Natural killer cell (primary cell): ENCODE measurements around the gene AP2B1. TPM values are rescaled to one million over a fixed set of nuclear protein-coding genes. Genes with fewer than 3 reads are reported as not detected.

Experiments
- ATAC-seq, 3 donors: fragments of 150-1000 bp in 2 of 3; fragments of 200-7000 bp in 1 of 3; cut with Tn5 transposase; 1 replicate in 1 of 3; 2 replicates in 2 of 3; pipeline ENCODE4 v1.10.0; 2021; ENCODE audit warnings: mild to moderate bottlenecking in 2 of 3, moderate library complexity in 2 of 3
- DNase-seq, 2 donors: peaks; one replicate each; pipeline versions ENCODE4 v3.0.0 to v3.0.0-alpha.2; 2013 to 2021; ENCODE audit warnings: mixed read lengths in 1 of 2
- H3K27ac ChIP-seq: one replicate; pipeline ENCODE4 v1.5.1; 2013; ENCODE audit warnings: mild to moderate bottlenecking, low read length
- H3K27me3 ChIP-seq: one replicate; pipeline ENCODE4 v1.6.1; 2013; ENCODE audit warnings: low read length; ENCODE audit not compliant: control insufficient read depth, insufficient read depth
- H3K36me3 ChIP-seq: one replicate; pipeline ENCODE4 v1.6.1; 2013; ENCODE audit warnings: low read length; ENCODE audit not compliant: control insufficient read depth, insufficient read depth
- H3K4me1 ChIP-seq: one replicate; pipeline ENCODE4 v1.6.1; 2013; ENCODE audit warnings: low read length; ENCODE audit not compliant: control insufficient read depth, insufficient read depth
- H3K4me3 ChIP-seq: one replicate; pipeline ENCODE4 v1.5.1; 2013; ENCODE audit warnings: low read length
- H3K9me3 ChIP-seq: one replicate; pipeline ENCODE4 v1.6.1; 2013; ENCODE audit warnings: low read length; ENCODE audit not compliant: control insufficient read depth, insufficient read depth
- H3K27ac Mint-ChIP-seq, 2 donors: one replicate each; pipeline ENCODE4 v1.8.0; 2022; ENCODE audit warnings: mild to moderate bottlenecking in 2 of 2, mixed read lengths in 2 of 2, moderate library complexity in 1 of 2
- H3K27me3 Mint-ChIP-seq, 2 donors: one replicate each; pipeline ENCODE4 v1.8.0; 2022; ENCODE audit warnings: low read depth in 2 of 2, mixed read lengths in 2 of 2
- H3K36me3 Mint-ChIP-seq: one replicate; pipeline ENCODE4 v1.8.0; 2022; ENCODE audit warnings: mixed read lengths
- H3K4me1 Mint-ChIP-seq, 2 donors: one replicate each; pipeline ENCODE4 v1.8.0; 2022; ENCODE audit warnings: mixed read lengths in 2 of 2
- H3K4me3 Mint-ChIP-seq: one replicate; pipeline ENCODE4 v1.8.0; 2022; ENCODE audit warnings: mild to moderate bottlenecking, moderate library complexity, mixed read lengths
- H3K9me3 Mint-ChIP-seq, 2 donors: one replicate each; pipeline ENCODE4 v1.8.0; 2022; ENCODE audit warnings: mixed read lengths in 2 of 2
- WGBS: methylation state at CpG from one replicate; pipeline ENCODE4 v1.1.7; 2013; ENCODE audit warnings: missing lambda C conversion rate; ENCODE audit not compliant: insufficient coverage; 5-methylcytosine and 5-hydroxymethylcytosine counted together
- intact Hi-C: fragments of 100-400 bp; cut with micrococcal nuclease; formaldehyde crosslinking; loops from one replicate; pipeline ENCODE4 v1.14.2; 2022
- total RNA-seq, 4 donors: library from RNA; stranded (reverse); fragments of 120-200 nt in 1 of 4; gene quantifications; one replicate each; pipeline versions ENCODE4 v1.2.3 to v1.2.4, GENCODE V29; 2013 to 2022
- TF ChIP-seq, protein P1 (sequence below): fragments of 200-600 bp; IDR thresholded peaks from one replicate; pipeline ENCODE4 v1.8.0; 2022; ENCODE audit warnings: antibody characterized with exemption

AP2B1 gene
- total RNA-seq, 3 donors from 2014 or later (not counting 1 experiment from before 2014, with no cell fraction given), result 111 to 148 (median 139) TPM

DNA sequence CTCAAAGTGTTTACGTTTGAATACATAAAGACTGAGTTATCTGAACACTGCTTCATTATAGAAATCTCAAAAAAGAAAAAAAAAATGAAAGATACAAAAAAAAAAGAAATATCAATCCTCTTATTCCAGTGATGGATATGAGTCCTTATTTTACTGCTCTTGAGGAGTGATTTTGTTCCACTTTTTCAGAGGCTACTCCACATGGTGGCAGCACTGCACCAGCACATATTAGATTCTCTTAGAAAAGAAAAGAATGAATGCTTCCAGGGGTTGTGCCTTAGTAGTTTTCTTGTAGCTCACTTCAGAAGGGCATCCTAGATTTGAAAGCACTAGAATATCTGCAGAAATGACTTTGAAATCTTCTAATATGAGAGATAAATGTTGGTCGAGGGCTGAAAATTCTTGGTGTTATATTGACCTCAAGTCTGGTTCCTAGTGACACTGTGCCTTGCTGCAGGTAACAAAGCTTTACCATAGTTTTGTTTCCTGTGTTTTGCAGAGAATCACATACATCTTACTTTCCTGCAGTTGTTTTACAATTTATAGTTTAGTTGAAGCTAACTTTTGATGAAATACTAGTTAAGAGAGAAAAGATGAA, 25.9 kb downstream of the AP2B1 start:
- TF ChIP-seq, protein P1, sequence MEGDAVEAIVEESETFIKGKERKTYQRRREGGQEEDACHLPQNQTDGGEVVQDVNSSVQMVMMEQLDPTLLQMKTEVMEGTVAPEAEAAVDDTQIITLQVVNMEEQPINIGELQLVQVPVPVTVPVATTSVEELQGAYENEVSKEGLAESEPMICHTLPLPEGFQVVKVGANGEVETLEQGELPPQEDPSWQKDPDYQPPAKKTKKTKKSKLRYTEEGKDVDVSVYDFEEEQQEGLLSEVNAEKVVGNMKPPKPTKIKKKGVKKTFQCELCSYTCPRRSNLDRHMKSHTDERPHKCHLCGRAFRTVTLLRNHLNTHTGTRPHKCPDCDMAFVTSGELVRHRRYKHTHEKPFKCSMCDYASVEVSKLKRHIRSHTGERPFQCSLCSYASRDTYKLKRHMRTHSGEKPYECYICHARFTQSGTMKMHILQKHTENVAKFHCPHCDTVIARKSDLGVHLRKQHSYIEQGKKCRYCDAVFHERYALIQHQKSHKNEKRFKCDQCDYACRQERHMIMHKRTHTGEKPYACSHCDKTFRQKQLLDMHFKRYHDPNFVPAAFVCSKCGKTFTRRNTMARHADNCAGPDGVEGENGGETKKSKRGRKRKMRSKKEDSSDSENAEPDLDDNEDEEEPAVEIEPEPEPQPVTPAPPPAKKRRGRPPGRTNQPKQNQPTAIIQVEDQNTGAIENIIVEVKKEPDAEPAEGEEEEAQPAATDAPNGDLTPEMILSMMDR, result no peak
- H3K27me3 ChIP-seq, result no peaks in the 10 kb centered on the region
- ATAC-seq (no peak), DNase-seq (peak in 1 of 2 donors; percentile 58)
- peaks cover 50% of the 10 kb centered on the region for H3K36me3 ChIP-seq
- H3K4me3 Mint-ChIP-seq, result no peak overlapping the region
- H3K9me3 ChIP-seq, result no peaks in the 10 kb centered on the region
- no peaks in the 10 kb centered on the region for H3K9me3 Mint-ChIP-seq
- H3K4me1 Mint-ChIP-seq, result no peaks in the 10 kb centered on the region
- H3K36me3 Mint-ChIP-seq, result no peaks in the 10 kb centered on the region
- no peak overlapping the region for H3K4me3 ChIP-seq
- intact Hi-C loops, result loop anchor here (1.0 kb wide), 1 partner anchor 134 kb away; no protein-coding TSS in a partner anchor
- no peaks in the 10 kb centered on the region for H3K4me1 ChIP-seq
- no peak overlapping the region for H3K27ac Mint-ChIP-seq
- no peak overlapping the region for H3K27ac ChIP-seq
- WGBS, result 79% methylated on average over 1 of the region's 2 CpGs
- H3K27me3 Mint-ChIP-seq, result no peaks in the 10 kb centered on the region

DNA sequence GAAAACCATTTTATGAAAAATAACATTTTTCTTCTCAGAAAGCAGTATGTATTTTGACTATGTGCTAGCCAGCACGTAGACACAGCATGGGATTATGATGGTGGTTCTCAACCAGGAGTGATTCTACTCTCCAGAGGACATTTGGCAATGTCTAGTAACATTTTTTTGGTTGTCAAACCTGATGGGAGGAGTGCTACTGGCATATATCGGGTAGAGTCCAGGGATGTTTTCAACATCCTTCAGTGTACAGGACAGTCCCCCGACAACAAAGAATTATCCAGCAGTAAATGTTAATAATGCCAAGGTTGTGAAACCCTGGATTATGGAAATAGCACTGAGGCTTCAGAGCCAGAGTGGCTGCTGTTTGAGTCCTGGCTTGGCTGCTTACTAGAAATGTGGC, 27.7 kb downstream of the AP2B1 start:
- Histone ChIP-seq H3K4me1 (no peaks in the 10 kb centered on the region), H3K36me3 (peaks cover 37% of the 10 kb centered on the region), H3K4me3 (no peak overlapping the region), H3K9me3 (no peaks in the 10 kb centered on the region), H3K27me3 (no peaks in the 10 kb centered on the region), H3K27ac (no peak overlapping the region)
- 95% methylated on average over 3 of the region's 3 CpGs for WGBS
- Mint-ChIP-seq H3K27ac (no peak overlapping the region), H3K4me3 (no peak overlapping the region), H3K9me3 (no peaks in the 10 kb centered on the region), H3K4me1 (no peaks in the 10 kb centered on the region), H3K36me3 (no peaks in the 10 kb centered on the region), H3K27me3 (no peaks in the 10 kb centered on the region)
- intact Hi-C loops, result no loop called here
- TF ChIP-seq, protein P1, result no peak
- DNase-seq, result no peak
- no peak for ATAC-seq

DNA sequence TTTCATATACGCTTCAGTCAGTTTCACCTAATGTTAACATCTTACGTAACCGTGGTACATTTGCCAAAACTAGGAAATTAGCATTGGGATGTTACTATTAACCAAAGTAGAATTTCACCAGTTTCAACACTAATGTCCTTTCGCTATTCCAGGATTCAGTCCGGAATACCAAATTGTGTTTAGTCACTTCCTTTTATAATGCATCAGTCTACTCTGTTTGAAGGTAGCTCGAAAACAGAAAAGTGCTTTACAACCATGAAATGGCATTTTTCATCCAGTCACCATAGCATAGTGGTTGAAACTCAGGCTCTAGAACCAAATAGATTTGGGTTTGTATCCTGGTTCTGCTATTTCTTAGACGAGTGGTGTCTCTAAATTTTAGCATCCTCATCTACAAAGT, 29.4 kb downstream of the AP2B1 start:
- H3K4me1 ChIP-seq, result no peaks in the 10 kb centered on the region
- no peak overlapping the region for H3K27ac Mint-ChIP-seq
- no peak overlapping the region for H3K4me3 Mint-ChIP-seq
- no peaks in the 10 kb centered on the region for H3K9me3 ChIP-seq
- TF ChIP-seq, protein P1, result no peak
- H3K27me3 Mint-ChIP-seq, result no peaks in the 10 kb centered on the region
- DNase-seq, result no peak
- H3K4me1 Mint-ChIP-seq, result no peaks in the 10 kb centered on the region
- ATAC-seq, result no peak
- WGBS, result 78% methylated on average over 6 of the region's 7 CpGs
- no peak overlapping the region for H3K27ac ChIP-seq
- H3K36me3 Mint-ChIP-seq, result no peaks in the 10 kb centered on the region
- peaks cover 23% of the 10 kb centered on the region for H3K36me3 ChIP-seq
- no peaks in the 10 kb centered on the region for H3K27me3 ChIP-seq
- intact Hi-C loops, result no loop called here
- no peaks in the 10 kb centered on the region for H3K9me3 Mint-ChIP-seq
- H3K4me3 ChIP-seq, result no peak overlapping the region

DNA sequence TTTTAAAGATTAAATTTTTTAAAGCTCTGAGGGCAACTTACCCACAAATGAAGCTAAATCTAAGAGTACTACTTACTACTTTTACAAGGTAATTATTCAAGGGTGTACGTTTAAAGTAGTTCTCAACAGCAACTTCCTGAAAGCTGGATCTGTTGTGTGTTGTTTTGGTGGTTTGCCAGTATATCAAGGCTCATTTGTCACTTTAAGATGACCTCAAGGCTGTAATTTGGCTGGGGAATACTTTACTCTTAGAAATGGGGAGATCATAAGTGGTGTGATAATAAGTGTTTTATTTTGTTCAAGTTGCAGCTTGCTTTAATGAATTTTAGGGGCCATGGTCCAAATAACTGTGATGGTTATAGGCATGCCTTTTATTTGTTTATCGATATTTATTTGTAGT, 30.4 kb downstream of the AP2B1 start:
- Mint-ChIP-seq H3K27ac (no peak overlapping the region), H3K36me3 (no peaks in the 10 kb centered on the region), H3K4me3 (no peak overlapping the region), H3K27me3 (no peaks in the 10 kb centered on the region), H3K4me1 (no peaks in the 10 kb centered on the region), H3K9me3 (no peaks in the 10 kb centered on the region)
- no peaks in the 10 kb centered on the region for H3K9me3 ChIP-seq
- H3K27me3 ChIP-seq, result no peaks in the 10 kb centered on the region
- intact Hi-C loops, result no loop called here
- no peak overlapping the region for H3K27ac ChIP-seq
- TF ChIP-seq, protein P1, result no peak
- ATAC-seq (no peak), DNase-seq (no peak)
- H3K4me1 ChIP-seq, result no peaks in the 10 kb centered on the region
- WGBS, result 71% methylated on average over 1 of the region's 2 CpGs
- peaks cover 17% of the 10 kb centered on the region for H3K36me3 ChIP-seq
- H3K4me3 ChIP-seq, result no peak overlapping the region
